ENCODE data around the gene SDF2L1.
A peak's percentile ranks its signal among the peaks of the same experiment; 100 is the strongest.

Gene SDF2L1

DNA sequence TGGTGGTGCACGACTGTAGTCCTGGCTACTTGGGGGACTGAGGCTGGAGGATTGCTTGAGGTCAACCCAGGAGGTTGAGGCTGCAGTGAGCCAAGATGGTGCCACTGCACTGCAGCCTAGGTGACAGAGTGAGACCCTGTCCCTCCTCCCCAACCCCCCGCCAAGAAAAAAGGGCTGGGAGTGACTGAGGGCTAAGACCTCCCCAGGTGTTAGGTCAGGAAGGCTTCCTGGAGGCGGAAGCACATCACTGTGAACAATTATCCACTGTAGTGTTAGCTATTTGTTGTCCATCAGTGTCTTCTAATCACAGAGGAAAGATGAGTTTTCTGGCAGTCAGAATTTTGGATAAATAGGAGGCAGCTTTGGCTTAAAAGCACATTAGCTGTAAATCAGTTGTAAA, 21.1 kb upstream of the SDF2L1 start:
- H3K9me3 ChIP-seq (ENCODE audit: control insufficient read depth, low read length), result no peaks in the 10 kb centered on the region
- H3K4me1 ChIP-seq (ENCODE audit: control insufficient read depth, insufficient read depth, low read length, poor library complexity, severe bottlenecking), result no peaks in the 10 kb centered on the region
- H3K36me3 ChIP-seq (ENCODE audit: control insufficient read depth, insufficient read depth, low read length), result peaks cover 30% of the 10 kb centered on the region
- H3K4me3 ChIP-seq (ENCODE audit: insufficient read depth, low read depth, low read length, poor library complexity, severe bottlenecking), result no peak overlapping the region
- peak overlapping the region; percentile 22 for H3K27ac ChIP-seq (ENCODE audit: insufficient read depth, low read length, poor library complexity, severe bottlenecking)
- H3K27me3 ChIP-seq (replicated peaks; ENCODE audit: control insufficient read depth, insufficient read depth, low read length, poor library complexity, severe bottlenecking), result no peaks in the 10 kb centered on the region
- no peak for DNase-seq

DNA sequence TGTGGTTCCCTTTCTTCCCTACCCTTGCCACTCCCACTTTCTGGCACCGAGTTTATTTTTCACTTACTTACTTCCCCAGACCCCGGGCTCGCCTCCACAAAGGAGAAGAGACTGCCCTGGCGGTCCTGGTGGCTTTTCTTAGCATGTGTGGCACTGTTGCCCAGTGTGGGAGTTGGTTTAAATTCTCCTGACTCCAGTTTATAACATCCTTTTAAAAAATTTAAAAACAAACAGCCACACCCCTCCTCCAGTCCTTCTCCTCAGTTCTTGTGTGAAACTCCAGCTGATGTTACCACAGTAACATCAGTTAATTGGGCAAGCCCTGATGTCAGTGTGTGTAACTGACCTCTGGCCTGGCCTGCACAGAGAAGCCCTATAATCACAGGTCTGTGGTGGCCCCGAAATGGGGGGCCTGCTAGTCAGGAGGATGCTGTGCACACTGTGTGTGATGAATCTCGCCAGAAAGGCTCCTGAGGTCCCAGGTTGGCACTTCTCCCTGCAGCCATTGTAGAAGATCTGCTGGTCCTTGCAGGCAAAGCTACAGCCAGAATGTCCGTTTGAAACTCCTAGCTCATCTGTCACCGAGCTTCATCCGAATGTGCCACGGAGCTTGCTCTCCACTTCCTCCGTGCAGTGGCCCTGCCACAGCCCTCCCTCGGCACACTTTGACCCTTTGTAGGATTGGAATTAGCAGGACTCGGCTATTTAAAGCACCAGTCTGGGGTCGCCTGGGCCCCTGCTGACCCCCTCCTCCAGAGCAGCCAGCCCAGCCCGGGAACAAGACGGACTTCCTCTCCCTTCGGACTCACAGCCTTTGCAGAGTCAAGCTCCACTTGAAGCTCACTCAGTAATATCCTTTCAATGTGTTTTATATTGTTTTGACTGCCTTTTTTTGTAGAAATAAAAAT, 19.8 kb upstream of the SDF2L1 start:
- DNase-seq, result no peak
- peaks cover 38% of the 10 kb centered on the region for H3K36me3 ChIP-seq (ENCODE audit: control insufficient read depth, insufficient read depth, low read length)

DNA sequence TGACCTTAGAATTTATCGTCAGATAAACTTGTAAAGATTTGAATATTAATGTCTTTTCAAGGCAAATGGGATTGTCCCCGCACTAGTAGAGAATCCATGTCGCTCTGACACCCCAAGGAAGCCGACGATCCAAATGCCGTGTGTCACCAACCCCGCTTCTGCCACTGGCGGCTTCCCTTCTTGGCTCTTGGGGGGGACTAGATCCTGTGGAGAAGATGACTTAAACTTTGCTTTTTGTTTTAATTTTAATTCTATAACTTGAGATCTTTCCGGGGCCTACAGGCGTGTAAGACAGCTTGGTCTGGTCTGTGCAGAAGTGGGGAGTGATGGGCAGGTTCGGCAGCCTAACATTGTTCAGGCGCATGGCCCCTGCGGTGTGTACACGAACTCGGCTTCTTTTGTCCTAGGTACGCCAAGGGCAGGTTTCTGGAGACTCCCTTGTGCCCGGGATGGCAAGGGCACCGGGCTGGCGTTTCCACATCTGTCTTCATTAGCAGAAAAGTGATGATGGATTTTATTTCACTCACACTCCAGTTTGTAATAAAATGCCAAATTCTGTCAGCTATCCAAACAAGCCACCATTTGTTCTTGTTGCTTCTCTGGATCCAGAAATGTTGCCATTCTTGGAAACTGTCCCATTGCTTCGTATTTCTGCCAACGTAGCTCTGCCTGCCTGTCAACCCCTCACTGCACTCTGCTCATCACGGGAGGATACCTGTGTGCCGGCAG, 19.0 kb upstream of the SDF2L1 start:
- Histone ChIP-seq H3K4me3 (ENCODE audit: insufficient read depth, low read depth, low read length, poor library complexity, severe bottlenecking) (no peak overlapping the region), H3K4me1 (ENCODE audit: control insufficient read depth, insufficient read depth, low read length, poor library complexity, severe bottlenecking) (peaks cover 10% of the 10 kb centered on the region), H3K27me3 (replicated peaks; ENCODE audit: control insufficient read depth, insufficient read depth, low read length, poor library complexity, severe bottlenecking) (no peaks in the 10 kb centered on the region), H3K9me3 (ENCODE audit: control insufficient read depth, low read length) (no peaks in the 10 kb centered on the region), H3K36me3 (ENCODE audit: control insufficient read depth, insufficient read depth, low read length) (peaks cover 46% of the 10 kb centered on the region), H3K27ac (ENCODE audit: insufficient read depth, low read length, poor library complexity, severe bottlenecking) (no peak overlapping the region)
- DNase-seq, result no peak

More for the DNA sequence above, 19.8 kb upstream of the SDF2L1 start:
- Histone ChIP-seq H3K27me3 (replicated peaks; ENCODE audit: control insufficient read depth, insufficient read depth, low read length, poor library complexity, severe bottlenecking) (no peaks in the 10 kb centered on the region), H3K4me1 (ENCODE audit: control insufficient read depth, insufficient read depth, low read length, poor library complexity, severe bottlenecking) (peaks cover 3% of the 10 kb centered on the region), H3K27ac (ENCODE audit: insufficient read depth, low read length, poor library complexity, severe bottlenecking) (no peak overlapping the region), H3K4me3 (ENCODE audit: insufficient read depth, low read depth, low read length, poor library complexity, severe bottlenecking) (no peak overlapping the region), H3K9me3 (ENCODE audit: control insufficient read depth, low read length) (no peaks in the 10 kb centered on the region)

DNA sequence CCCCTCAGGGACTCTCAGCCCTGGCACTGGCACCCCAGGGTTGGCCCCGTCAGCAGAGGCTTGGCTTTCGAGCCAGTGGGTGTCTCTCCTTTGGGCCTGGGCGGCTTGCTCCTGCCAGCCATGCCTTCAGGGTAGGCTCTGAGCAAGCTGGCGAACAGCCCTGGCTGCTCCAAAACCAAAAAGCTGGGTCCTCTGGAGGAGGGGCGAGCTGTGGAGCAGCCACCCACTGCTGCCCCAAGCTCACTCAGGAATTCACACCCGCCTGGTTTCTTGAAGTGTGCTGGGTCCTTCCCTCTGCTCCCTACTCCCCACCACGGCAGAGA, 18.5 kb upstream of the SDF2L1 start:
- DNase-seq, result no peak
- Histone ChIP-seq H3K36me3 (ENCODE audit: control insufficient read depth, insufficient read depth, low read length) (peaks cover 50% of the 10 kb centered on the region), H3K4me1 (ENCODE audit: control insufficient read depth, insufficient read depth, low read length, poor library complexity, severe bottlenecking) (peaks cover 15% of the 10 kb centered on the region), H3K27me3 (replicated peaks; ENCODE audit: control insufficient read depth, insufficient read depth, low read length, poor library complexity, severe bottlenecking) (no peaks in the 10 kb centered on the region), H3K4me3 (ENCODE audit: insufficient read depth, low read depth, low read length, poor library complexity, severe bottlenecking) (no peak overlapping the region), H3K27ac (ENCODE audit: insufficient read depth, low read length, poor library complexity, severe bottlenecking) (no peak overlapping the region), H3K9me3 (ENCODE audit: control insufficient read depth, low read length) (no peaks in the 10 kb centered on the region)

DNA sequence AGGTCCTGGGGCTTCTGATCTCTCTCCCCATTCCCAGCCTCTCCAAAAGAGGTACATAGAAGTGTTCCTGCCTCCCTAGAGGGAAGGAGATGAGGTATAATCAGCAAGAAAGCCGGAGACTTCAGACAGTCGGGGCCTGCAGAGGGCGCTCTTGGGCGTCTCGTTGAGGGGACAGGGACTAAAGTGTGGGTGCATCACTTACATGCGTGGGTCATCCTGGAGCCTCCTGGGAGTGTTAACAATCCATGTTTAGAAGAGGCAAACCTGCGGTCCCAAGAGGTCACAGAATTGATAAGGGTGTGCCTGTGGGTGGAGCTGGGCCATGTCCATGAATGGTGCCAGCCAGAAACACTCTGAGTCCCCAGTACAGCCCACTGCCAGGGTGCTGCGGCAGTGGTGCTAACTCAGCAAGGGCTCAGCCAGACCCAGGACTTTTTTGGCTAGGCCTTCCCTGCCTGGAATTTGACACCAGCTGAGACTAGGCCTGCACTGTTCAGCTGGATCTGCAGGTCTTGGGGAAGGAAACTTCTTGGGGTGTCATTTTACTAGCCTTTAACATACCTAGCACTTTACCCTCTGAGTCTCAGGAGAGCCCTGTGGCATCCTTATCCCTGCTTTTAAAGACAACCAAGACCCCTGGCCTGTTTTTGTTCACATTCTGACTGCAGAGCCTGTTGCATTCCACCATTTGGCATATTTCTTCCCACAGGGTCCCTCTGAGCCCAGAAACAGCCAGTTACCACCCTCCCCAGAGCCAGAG, 17.8 kb upstream of the SDF2L1 start:
- no peaks in the 10 kb centered on the region for H3K9me3 ChIP-seq (ENCODE audit: control insufficient read depth, low read length)
- peaks cover 18% of the 10 kb centered on the region for H3K4me1 ChIP-seq (ENCODE audit: control insufficient read depth, insufficient read depth, low read length, poor library complexity, severe bottlenecking)
- no peak overlapping the region for H3K4me3 ChIP-seq (ENCODE audit: insufficient read depth, low read depth, low read length, poor library complexity, severe bottlenecking)
- DNase-seq, result peak in 1 of 3 donors; percentile 16
- no peak overlapping the region for H3K27ac ChIP-seq (ENCODE audit: insufficient read depth, low read length, poor library complexity, severe bottlenecking)
- peaks cover 50% of the 10 kb centered on the region for H3K36me3 ChIP-seq (ENCODE audit: control insufficient read depth, insufficient read depth, low read length)
- no peaks in the 10 kb centered on the region for H3K27me3 ChIP-seq (replicated peaks; ENCODE audit: control insufficient read depth, insufficient read depth, low read length, poor library complexity, severe bottlenecking)

DNA sequence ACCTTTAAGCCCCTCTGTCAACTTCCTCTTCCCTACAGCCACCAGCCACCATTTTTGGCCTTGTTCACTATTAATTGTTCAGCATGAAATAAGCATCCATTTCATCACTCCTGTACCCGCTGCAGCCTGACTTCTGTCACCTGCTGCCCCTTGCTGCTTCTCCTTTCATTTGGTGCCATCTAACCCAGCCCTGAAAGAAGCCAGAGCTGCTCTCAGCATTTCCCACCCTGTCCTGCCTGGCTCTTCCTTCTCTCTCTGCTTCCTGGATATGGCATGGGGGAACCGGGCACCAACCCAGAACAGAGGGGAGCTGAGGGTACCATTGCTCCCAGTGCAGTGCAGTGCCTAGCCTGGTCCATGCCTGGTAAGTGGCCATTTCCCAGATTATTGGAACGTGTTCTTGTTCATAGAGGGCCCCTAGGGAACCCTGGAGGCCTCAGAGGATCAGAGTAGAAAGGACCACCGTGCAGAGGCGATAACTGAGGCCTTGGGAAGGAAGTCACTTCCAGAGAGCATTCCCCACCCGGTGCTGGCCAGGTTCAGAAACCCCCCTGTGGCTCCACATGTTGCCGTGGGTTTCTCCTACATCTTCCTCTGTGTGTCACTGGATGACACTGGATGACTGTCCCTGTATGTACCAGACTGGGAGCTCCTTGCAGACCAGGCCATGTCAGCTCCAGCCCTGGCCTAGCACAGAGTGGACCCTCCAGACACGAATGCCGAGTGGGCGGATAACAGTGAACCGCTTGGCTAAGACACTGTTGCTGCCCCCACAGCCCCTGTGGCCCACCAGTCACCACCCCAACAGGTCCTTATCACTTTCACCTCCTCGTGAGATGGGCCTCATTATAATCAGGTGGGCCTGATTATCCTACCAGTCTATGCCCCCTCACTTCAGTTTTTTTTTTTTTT, 17.0 kb upstream of the SDF2L1 start:
- Histone ChIP-seq H3K36me3 (ENCODE audit: control insufficient read depth, insufficient read depth, low read length) (peaks cover 50% of the 10 kb centered on the region), H3K4me3 (ENCODE audit: insufficient read depth, low read depth, low read length, poor library complexity, severe bottlenecking) (no peak overlapping the region)
- no peak for DNase-seq

DNA sequence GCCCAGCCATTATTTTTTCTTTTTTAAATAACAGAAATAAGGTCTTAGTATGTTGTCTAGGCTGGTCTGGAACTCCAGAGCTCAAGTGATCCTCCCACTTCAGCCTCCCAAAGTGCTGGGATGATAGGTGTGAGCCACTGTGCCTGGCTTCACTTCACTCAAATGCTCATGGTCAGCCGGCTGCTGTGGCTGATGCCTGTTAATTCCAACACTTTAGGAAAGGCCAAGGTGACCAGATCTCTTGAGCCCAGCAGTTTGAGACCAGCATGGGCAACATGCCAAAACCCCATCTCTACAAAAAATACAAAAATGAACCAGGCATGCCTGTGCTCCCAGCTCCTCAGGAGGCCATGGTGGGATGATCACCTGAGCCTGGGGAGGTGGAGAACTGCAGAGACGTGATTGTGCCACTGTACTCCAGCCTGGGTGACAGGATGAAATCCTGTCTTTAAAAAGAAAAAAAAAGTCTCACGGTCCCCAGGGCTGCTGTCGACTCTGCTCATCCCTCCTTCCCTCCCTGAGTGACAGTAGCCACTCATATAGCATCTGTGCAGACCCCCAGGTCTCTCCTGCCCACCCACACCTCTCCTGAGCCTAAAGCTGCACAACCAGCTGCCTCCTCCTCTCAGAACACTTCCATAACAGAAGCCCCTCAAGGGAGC, 15.9 kb upstream of the SDF2L1 start:
- Histone ChIP-seq H3K9me3 (ENCODE audit: control insufficient read depth, low read length) (no peaks in the 10 kb centered on the region), H3K27me3 (replicated peaks; ENCODE audit: control insufficient read depth, insufficient read depth, low read length, poor library complexity, severe bottlenecking) (no peaks in the 10 kb centered on the region), H3K4me1 (ENCODE audit: control insufficient read depth, insufficient read depth, low read length, poor library complexity, severe bottlenecking) (peaks cover 20% of the 10 kb centered on the region), H3K4me3 (ENCODE audit: insufficient read depth, low read depth, low read length, poor library complexity, severe bottlenecking) (no peak overlapping the region), H3K36me3 (ENCODE audit: control insufficient read depth, insufficient read depth, low read length) (peaks cover 50% of the 10 kb centered on the region), H3K27ac (ENCODE audit: insufficient read depth, low read length, poor library complexity, severe bottlenecking) (no peak overlapping the region)
- DNase-seq, result no peak

More for the DNA sequence above, 17.0 kb upstream of the SDF2L1 start:
- Histone ChIP-seq H3K4me1 (ENCODE audit: control insufficient read depth, insufficient read depth, low read length, poor library complexity, severe bottlenecking) (peaks cover 19% of the 10 kb centered on the region), H3K27me3 (replicated peaks; ENCODE audit: control insufficient read depth, insufficient read depth, low read length, poor library complexity, severe bottlenecking) (no peaks in the 10 kb centered on the region), H3K9me3 (ENCODE audit: control insufficient read depth, low read length) (no peaks in the 10 kb centered on the region), H3K27ac (ENCODE audit: insufficient read depth, low read length, poor library complexity, severe bottlenecking) (no peak overlapping the region)

DNA sequence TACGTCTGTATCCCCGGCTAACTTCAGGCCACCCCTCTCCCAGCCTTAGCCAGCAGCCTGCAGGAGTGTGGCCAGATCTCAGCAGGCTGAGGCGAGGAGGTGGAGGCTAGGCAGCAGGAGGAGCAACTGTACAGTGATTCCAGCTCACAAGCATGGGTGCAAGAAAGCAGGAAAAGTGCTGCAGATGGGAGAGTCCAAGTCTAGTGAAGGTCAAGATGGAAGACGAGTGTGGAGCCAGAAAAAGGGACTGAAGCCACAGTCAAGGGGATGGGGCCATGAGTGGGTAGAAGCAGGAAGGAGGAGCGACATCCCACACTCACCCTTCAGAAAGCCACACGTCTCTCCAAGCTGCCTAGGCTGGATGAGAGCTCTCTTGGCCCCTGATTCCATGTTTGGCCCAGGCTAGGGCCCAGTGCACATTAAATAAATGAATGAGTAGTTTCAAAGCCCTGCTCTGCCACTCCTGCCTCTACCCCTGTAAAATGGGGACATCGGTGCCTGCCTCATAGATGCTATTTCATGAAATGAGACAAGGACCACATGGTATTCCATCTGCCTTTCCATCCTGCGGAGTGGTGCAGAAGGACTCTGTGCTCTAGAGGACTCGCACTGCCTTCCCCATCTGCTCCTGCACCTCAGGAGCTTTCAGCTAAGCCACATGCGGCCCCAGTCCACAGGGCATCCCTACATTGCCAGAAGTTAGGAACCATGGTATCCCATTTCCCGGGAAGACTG, 15.2 kb upstream of the SDF2L1 start:
- no peak overlapping the region for H3K4me3 ChIP-seq (ENCODE audit: insufficient read depth, low read depth, low read length, poor library complexity, severe bottlenecking)
- H3K9me3 ChIP-seq (ENCODE audit: control insufficient read depth, low read length), result no peaks in the 10 kb centered on the region
- no peak overlapping the region for H3K27ac ChIP-seq (ENCODE audit: insufficient read depth, low read length, poor library complexity, severe bottlenecking)
- DNase-seq, result no peak
- no peaks in the 10 kb centered on the region for H3K27me3 ChIP-seq (replicated peaks; ENCODE audit: control insufficient read depth, insufficient read depth, low read length, poor library complexity, severe bottlenecking)
- H3K4me1 ChIP-seq (ENCODE audit: control insufficient read depth, insufficient read depth, low read length, poor library complexity, severe bottlenecking), result peaks cover 20% of the 10 kb centered on the region
- peaks cover 49% of the 10 kb centered on the region for H3K36me3 ChIP-seq (ENCODE audit: control insufficient read depth, insufficient read depth, low read length)
